Sigmoid colon (tissue), 4 donors: ENCODE data around the gene SGCE.

ENCODE experiments used
- CTCF ChIP-seq, 4 experiments: fragments of 450-650 bp in 3 of 4; fragments of 200-600 bp in 1 of 4; IDR thresholded peaks; one replicate each; pipeline ENCODE4 v1.5.1; 2016 to 2019; ENCODE audit warnings: antibody characterized with exemption in 4 of 4, mild to moderate bottlenecking in 3 of 4, moderate library complexity in 2 of 4
- EP300 ChIP-seq, 4 donors: sonication (generic); formaldehyde crosslinking; IDR thresholded peaks; one replicate each; pipeline ENCODE4 v1.6.1; 2017; ENCODE audit warnings: antibody characterized with exemption in 4 of 4
- POLR2A ChIP-seq, 2 donors: fragments of 450-650 bp; IDR thresholded peaks; one replicate each; pipeline ENCODE4 v1.6.1; 2016; ENCODE audit warnings: antibody characterized with exemption in 2 of 2, mild to moderate bottlenecking in 2 of 2, moderate library complexity in 2 of 2

- no peak for TF ChIP-seq POLR2A (IDR thresholded peaks at IDR 0.05)
- no peak for TF ChIP-seq EP300 (IDR thresholded peaks at IDR 0.05)
- no peak for TF ChIP-seq CTCF (IDR thresholded peaks at IDR 0.05)
Observed at GRCh38 chr7:94679358-94679757, 23.4 kb upstream of the SGCE start.
